ENCODE data around the gene LDB2.

Gene LDB2

DNA sequence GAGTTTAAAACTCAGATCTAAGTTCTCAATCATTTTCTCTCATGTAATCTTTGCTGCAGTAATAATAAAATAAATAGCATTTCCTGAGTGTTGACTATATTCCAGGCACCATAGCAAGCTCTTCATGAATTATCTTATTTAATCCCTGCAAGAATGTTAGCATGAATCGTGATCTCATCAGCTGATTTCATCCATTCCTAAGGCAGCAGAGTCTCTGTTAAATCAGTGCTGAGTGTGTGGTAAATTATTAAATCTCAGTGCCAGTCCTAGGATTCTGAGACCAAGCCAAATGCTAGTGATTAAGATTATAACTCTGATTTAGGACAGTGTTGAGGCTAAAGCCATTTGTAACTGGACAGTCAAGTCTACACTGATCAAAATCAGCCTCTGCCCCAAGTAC, 431.9 kb downstream of the LDB2 start:
- no peak for DNase-seq

DNA sequence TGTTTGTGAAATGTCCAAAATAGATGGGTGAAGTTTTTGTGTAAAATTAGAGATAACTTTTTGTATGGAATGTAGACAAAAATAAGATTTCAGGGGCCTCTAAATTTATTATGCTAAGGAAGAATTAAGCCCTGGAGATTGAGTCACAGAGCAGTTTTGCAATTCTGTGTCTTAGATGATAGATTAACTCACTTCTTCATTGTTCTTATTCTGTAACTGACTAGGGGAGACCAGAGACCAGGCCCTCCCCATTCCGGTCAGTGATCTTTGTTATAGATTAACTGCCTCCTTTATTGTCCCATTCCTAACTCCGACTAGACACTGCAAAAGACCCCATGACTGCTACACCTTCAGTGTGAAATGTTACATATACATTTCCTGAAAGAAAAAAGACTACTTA, 433.8 kb downstream of the LDB2 start:
- no peak for DNase-seq

DNA sequence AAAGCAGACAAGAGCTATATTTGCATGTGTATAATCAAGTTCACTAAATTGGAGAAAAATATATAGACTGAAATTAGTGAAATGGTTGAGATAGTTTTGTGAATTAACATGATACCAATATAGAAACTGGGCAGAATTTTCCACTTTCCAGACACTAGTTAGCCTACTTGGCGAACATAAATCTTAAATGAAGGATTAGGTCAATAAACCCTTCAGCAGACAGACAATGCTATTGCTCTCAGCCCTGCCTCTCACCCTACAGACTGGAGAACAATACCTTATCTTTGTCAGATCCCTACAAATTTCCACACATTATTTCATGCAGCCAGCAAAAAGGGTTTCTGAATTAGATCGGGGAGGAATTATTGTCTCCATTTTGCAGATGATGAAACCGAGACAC, 435.8 kb downstream of the LDB2 start:
- DNase-seq = no peak

DNA sequence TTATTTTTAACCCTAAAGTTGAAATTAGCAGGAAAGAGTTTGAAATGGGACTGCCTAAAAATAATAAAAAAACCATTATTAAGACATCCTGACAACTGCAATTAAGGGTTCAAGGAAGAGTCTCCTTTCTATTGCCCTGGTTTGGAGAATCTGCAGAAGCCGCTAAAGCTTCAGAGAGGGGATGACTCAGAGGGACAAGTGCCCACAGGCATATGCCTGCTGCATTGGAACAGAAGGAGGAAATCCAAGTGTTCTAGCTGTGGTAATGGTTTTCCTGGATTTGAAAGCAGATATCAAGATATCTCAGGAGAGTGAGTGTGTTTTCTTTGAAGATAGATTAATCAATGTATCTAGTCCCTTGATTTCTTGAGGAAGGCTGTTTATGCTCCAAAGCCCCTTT, 437.1 kb downstream of the LDB2 start:
- DNase-seq = no peak

DNA sequence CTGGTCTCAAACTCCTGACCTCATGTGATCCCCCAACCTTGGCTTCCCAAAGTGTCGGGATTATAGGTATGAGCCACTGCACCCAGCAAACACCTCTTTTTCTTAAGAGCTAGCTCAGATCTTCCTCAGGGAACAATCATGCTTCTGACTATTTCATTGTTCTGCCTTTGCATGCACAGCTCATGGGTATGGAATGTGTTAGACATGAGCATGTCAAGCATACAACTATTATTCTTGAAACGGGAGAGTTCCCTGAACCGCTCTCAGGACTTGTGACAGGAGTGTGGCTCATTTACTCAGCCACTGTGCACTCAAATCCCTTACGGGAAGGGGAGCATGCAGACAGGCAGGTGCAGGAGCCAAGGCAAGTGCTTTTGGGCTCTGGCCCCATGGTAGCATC, 440.5 kb downstream of the LDB2 start:
- peak; percentile 40 for DNase-seq

Data from fibroblast of skin of scalp (primary cell).